DND-41 (cell line): ENCODE results near the gene RCAN2.
A peak's percentile ranks its signal among the peaks of the same experiment; 100 is the strongest.

Experiments used
- ATAC-seq: fragments of 200-7000 bp; cut with Tn5 transposase; 3 replicates; pipeline ENCODE4 v1.9.1; 2021; ENCODE audit warnings: low read depth; ENCODE audit not compliant: insufficient read depth
- DNase-seq: peaks from one replicate; pipeline ENCODE4 v3.0.0-alpha.2; 2020
- H2AFZ ChIP-seq: 2 replicates; pipeline ENCODE4 v1.6.0; 2012; ENCODE audit warnings: low read depth, low read length
- H3K27ac ChIP-seq: 2 replicates; pipeline ENCODE4 v1.5.1; 2012; ENCODE audit warnings: low read length, inconsistent platforms
- H3K27me3 ChIP-seq: fragments of 200-600 bp; sonication (generic); 2 replicates; pipeline ENCODE4 v1.6.0; 2012; ENCODE audit warnings: low read length, mild to moderate bottlenecking, inconsistent platforms; ENCODE audit not compliant: insufficient read depth, poor library complexity
- H3K36me3 ChIP-seq: 2 replicates; pipeline ENCODE4 v1.5.1; 2012; ENCODE audit warnings: low read length, inconsistent platforms; ENCODE audit not compliant: insufficient read depth
- H3K4me1 ChIP-seq: 2 replicates; pipeline ENCODE4 v1.5.1; 2012; ENCODE audit warnings: mild to moderate bottlenecking, low read length; ENCODE audit not compliant: insufficient read depth
- H3K4me2 ChIP-seq: 2 replicates; pipeline ENCODE4 v1.6.0; 2012; ENCODE audit warnings: mild to moderate bottlenecking, moderate library complexity, low read length, inconsistent platforms; ENCODE audit not compliant: insufficient read depth
- H3K4me3 ChIP-seq, 2 experiments: fragments of 200-600 bp in 1 of 2; shearing (Covaris generic) in 1 of 2; 2 replicates each; pipeline ENCODE4 v1.5.1; 2012 to 2016; ENCODE audit warnings: inconsistent platforms in 2 of 2, low read length in 2 of 2, mild to moderate bottlenecking in 2 of 2, low read depth in 1 of 2, moderate library complexity in 1 of 2
- H3K79me2 ChIP-seq: 2 replicates; pipeline ENCODE4 v1.6.0; 2012; ENCODE audit warnings: low read length, inconsistent platforms; ENCODE audit not compliant: insufficient read depth
- H3K9ac ChIP-seq: 2 replicates; pipeline ENCODE4 v1.6.0; 2012; ENCODE audit warnings: low read depth, mild to moderate bottlenecking, inconsistent platforms, low read length, moderate library complexity
- H3K9me3 ChIP-seq: 2 replicates; pipeline ENCODE4 v1.5.1; 2012; ENCODE audit warnings: low read length, moderate library complexity, mild to moderate bottlenecking, inconsistent platforms; ENCODE audit not compliant: insufficient read depth, severe bottlenecking
- H4K20me1 ChIP-seq: 2 replicates; pipeline ENCODE4 v1.6.0; 2012; ENCODE audit warnings: low read length; ENCODE audit not compliant: insufficient read depth
- EZH2 ChIP-seq: IDR thresholded peaks from 3 replicates; pipeline ENCODE4 v1.6.1; 2012; ENCODE audit warnings: borderline replicate concordance, low read depth, mild to moderate bottlenecking, moderate library complexity, low read length, inconsistent platforms; ENCODE audit not compliant: severe bottlenecking
- TF ChIP-seq, protein P1 (sequence below): IDR thresholded peaks from 2 replicates; pipeline ENCODE4 v1.5.1; 2012; ENCODE audit warnings: borderline replicate concordance, low read length, moderate library complexity, mild to moderate bottlenecking; ENCODE audit not compliant: poor library complexity, severe bottlenecking; ENCODE audit errors: extremely low read depth

RCAN2 gene

DNA sequence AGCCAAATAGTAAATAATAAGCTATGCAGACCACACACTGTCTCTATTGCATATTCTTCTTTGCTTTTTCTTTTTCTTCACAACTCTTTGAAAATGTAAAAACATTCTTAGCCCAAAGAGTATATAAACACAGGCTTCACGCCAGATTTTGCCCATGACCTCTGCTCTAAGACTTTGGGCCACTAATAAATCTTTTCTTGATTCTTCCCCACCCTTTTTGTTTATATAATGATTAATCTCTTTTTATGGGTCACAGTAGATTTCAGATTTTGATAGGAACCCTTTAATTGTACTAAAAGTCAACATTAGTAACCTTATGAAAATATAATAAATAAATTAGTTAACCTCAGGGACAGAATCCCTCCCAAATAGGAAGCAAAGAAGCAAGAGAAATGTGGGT, 304.7 kb downstream of the RCAN2 start:
- H3K27ac ChIP-seq, result no peak overlapping the region
- no peak overlapping the region for H3K9ac ChIP-seq
- H4K20me1 ChIP-seq, result no peaks in the 10 kb centered on the region
- H3K4me1 ChIP-seq, result no peaks in the 10 kb centered on the region
- no peak overlapping the region for H3K4me2 ChIP-seq
- no peak overlapping the region for H3K4me3 ChIP-seq
- H3K79me2 ChIP-seq, result no peaks in the 10 kb centered on the region
- H2AFZ ChIP-seq, result no peak overlapping the region
- TF ChIP-seq EZH2, result no peak
- TF ChIP-seq, protein P1, sequence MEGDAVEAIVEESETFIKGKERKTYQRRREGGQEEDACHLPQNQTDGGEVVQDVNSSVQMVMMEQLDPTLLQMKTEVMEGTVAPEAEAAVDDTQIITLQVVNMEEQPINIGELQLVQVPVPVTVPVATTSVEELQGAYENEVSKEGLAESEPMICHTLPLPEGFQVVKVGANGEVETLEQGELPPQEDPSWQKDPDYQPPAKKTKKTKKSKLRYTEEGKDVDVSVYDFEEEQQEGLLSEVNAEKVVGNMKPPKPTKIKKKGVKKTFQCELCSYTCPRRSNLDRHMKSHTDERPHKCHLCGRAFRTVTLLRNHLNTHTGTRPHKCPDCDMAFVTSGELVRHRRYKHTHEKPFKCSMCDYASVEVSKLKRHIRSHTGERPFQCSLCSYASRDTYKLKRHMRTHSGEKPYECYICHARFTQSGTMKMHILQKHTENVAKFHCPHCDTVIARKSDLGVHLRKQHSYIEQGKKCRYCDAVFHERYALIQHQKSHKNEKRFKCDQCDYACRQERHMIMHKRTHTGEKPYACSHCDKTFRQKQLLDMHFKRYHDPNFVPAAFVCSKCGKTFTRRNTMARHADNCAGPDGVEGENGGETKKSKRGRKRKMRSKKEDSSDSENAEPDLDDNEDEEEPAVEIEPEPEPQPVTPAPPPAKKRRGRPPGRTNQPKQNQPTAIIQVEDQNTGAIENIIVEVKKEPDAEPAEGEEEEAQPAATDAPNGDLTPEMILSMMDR, result no peak
- peaks cover 37% of the 10 kb centered on the region for H3K27me3 ChIP-seq
- H3K9me3 ChIP-seq, result no peaks in the 10 kb centered on the region
- ATAC-seq (no peak), DNase-seq (no peak)
- H3K36me3 ChIP-seq, result no peaks in the 10 kb centered on the region

DNA sequence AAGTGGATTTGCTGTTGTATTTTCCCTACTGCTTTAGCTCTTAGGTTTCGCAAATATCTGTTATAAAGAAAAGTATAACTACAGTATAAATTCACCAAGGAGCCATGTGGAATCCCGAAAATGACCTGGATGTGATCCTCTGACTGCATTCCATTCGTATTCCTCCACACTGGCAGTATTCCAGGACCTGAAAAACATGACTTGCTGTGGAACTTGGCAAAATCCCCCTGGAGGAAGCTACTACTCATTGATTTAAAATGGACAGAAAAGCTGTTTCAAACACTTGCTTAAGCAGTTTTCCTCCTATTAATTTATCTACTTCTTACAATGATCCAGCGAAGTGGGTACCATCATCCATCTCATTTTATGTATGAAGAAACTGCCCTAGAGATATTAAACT, 307.1 kb downstream of the RCAN2 start:
- H3K4me2 ChIP-seq, result no peak overlapping the region
- no peaks in the 10 kb centered on the region for H3K79me2 ChIP-seq
- H3K36me3 ChIP-seq, result no peaks in the 10 kb centered on the region
- no peak overlapping the region for H3K4me3 ChIP-seq
- H3K4me1 ChIP-seq, result no peaks in the 10 kb centered on the region
- no peak for DNase-seq
- H3K27me3 ChIP-seq, result peaks cover 36% of the 10 kb centered on the region
- H3K9me3 ChIP-seq, result no peaks in the 10 kb centered on the region
- no peak overlapping the region for H2AFZ ChIP-seq
- ATAC-seq, result no peak
- no peak overlapping the region for H3K9ac ChIP-seq
- H3K27ac ChIP-seq, result no peak overlapping the region
- no peaks in the 10 kb centered on the region for H4K20me1 ChIP-seq
- TF ChIP-seq, protein P1, result no peak
- TF ChIP-seq EZH2, result no peak

DNA sequence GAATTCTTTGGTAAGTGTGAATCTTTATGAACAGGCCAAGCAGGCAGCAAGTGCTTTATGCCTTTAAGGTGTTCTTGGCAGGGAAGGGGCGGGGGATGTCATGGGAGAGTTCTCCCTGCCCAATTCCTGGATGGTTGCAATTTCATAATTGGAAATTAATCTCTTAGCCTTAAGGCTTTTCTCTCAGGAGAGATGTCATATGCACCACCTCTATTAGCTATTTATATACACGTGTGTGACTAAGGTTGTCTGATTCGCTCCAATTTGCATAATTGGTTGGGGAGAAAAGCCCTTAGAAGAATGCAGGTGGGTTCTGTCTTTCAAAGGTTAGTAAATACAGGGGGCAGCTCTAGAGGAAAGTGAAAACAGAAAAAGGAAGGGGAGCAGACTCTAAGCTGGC, 315.3 kb downstream of the RCAN2 start:
- H3K4me3 ChIP-seq, result no peak overlapping the region
- H3K9me3 ChIP-seq, result no peaks in the 10 kb centered on the region
- no peak overlapping the region for H3K27ac ChIP-seq
- no peaks in the 10 kb centered on the region for H4K20me1 ChIP-seq
- H3K4me2 ChIP-seq, result no peak overlapping the region
- DNase-seq (no peak), ATAC-seq (no peak)
- TF ChIP-seq, protein P1, result no peak
- TF ChIP-seq EZH2, result no peak
- no peak overlapping the region for H3K9ac ChIP-seq
- no peaks in the 10 kb centered on the region for H3K4me1 ChIP-seq
- peaks cover 42% of the 10 kb centered on the region for H3K27me3 ChIP-seq
- H3K79me2 ChIP-seq, result no peaks in the 10 kb centered on the region
- H2AFZ ChIP-seq, result no peak overlapping the region
- H3K36me3 ChIP-seq, result no peaks in the 10 kb centered on the region

DNA sequence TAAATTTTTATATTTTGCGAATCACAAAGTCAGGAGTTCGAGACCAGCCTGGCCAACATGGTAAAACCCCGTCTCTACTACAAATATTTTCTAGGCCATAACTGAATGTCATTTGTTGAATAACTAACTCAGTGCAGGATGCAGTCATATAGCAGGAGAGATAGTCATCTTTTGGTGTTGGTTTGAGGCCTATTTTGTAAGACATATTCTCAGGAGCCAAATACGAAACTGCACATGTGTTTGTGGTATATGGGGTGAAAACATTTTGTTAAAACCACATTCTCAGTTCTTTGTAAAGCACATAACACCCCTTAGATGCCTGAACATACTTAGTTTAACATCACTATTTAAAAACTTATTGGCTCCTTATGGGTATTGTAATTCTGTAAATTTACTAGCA, 315.8 kb downstream of the RCAN2 start:
- TF ChIP-seq, protein P1, result no peak
- no peak for TF ChIP-seq EZH2
- ATAC-seq (peak; percentile 70), DNase-seq (no peak)
- Histone ChIP-seq H4K20me1 (no peaks in the 10 kb centered on the region), H3K4me2 (no peak overlapping the region), H3K4me1 (no peaks in the 10 kb centered on the region), H3K79me2 (no peaks in the 10 kb centered on the region), H3K4me3 (no peak overlapping the region), H2AFZ (no peak overlapping the region), H3K27ac (no peak overlapping the region), H3K27me3 (peaks cover 41% of the 10 kb centered on the region), H3K9me3 (no peaks in the 10 kb centered on the region), H3K9ac (no peak overlapping the region), H3K36me3 (no peaks in the 10 kb centered on the region)
